Heart left ventricle (tissue), 16 donors: ENCODE data around the gene CD81. TPM values are rescaled to one million over a fixed set of nuclear protein-coding genes. Genes with fewer than 3 reads are reported as not detected.

ENCODE experiments used
- ATAC-seq, 4 donors: fragments of 200-7000 bp; cut with Tn5 transposase; one replicate each; pipeline ENCODE4 v1.9.1; 2020 to 2022; ENCODE audit warnings: moderate library complexity in 4 of 4, mild to moderate bottlenecking in 3 of 4, moderate number of reproducible peaks in 1 of 4
- DNase-seq, 5 donors: peaks; one replicate each; pipeline ENCODE4 v3.0.0-alpha.2; 2020
- H3K27ac ChIP-seq, 12 donors: fragments of 200-600 bp; sonication (generic) in 4 of 12; one replicate each; pipeline versions ENCODE4 v1.5.0 to v1.8.0; 2016 to 2022; ENCODE audit warnings: mild to moderate bottlenecking in 2 of 12
- H3K27me3 ChIP-seq, 9 donors: fragments of 200-600 bp; sonication (generic) in 2 of 9; one replicate each; pipeline versions ENCODE4 v1.5.1 to v1.8.0; 2016 to 2022; ENCODE audit warnings: mild to moderate bottlenecking in 3 of 9
- H3K36me3 ChIP-seq, 9 donors: fragments of 200-600 bp; sonication (generic) in 2 of 9; one replicate each; pipeline versions ENCODE4 v1.5.0 to v1.8.0; 2018 to 2022; ENCODE audit warnings: mild to moderate bottlenecking in 2 of 9
- H3K4me1 ChIP-seq, 12 donors: fragments of 200-600 bp; sonication (generic) in 4 of 12; one replicate each; pipeline versions ENCODE4 v1.5.0 to v1.8.0; 2016 to 2022; ENCODE audit warnings: mild to moderate bottlenecking in 3 of 12
- H3K4me3 ChIP-seq, 12 donors: fragments of 200-600 bp; sonication (generic) in 4 of 12; one replicate each; pipeline versions ENCODE4 v1.5.0 to v1.8.0; 2017 to 2022; ENCODE audit warnings: mild to moderate bottlenecking in 9 of 12, moderate library complexity in 4 of 12
- H3K9me3 ChIP-seq, 12 donors: fragments of 200-600 bp; sonication (generic) in 4 of 12; one replicate each; pipeline versions ENCODE4 v1.5.0 to v1.8.0; 2016 to 2022; ENCODE audit warnings: mild to moderate bottlenecking in 1 of 12
- CTCF ChIP-seq, 12 donors: fragments of 200-600 bp; sonication (generic) in 4 of 12; IDR thresholded peaks; one replicate each; pipeline versions ENCODE4 v1.5.0 to v1.8.0; 2018 to 2022; ENCODE audit warnings: antibody characterized with exemption in 12 of 12, mild to moderate bottlenecking in 5 of 12
- POLR2A ChIP-seq, 2 donors: fragments of 450-650 bp; IDR thresholded peaks; one replicate each; pipeline ENCODE4 v1.6.1; 2017; ENCODE audit warnings: antibody characterized with exemption in 2 of 2, mild to moderate bottlenecking in 2 of 2, moderate library complexity in 2 of 2
- WGBS, 4 donors: extraction: QIAGEN DNeasy Blood & Tissue Kit in 2 of 4; methylation state at CpG; one replicate each; pipeline versions ENCODE4 v1.1.5 to v1.1.7; 2013 to 2018; 5-methylcytosine and 5-hydroxymethylcytosine counted together
- intact Hi-C, 10 donors: fragments of 100-400 bp; cut with DNase I; formaldehyde crosslinking; loops; one replicate each; pipeline versions ENCODE4 v1.11.1 to v1.14.2; 2022
- polyA plus RNA-seq, 2 donors: library from polyadenylated mRNA; stranded (reverse); fragments of 200-250 nt; gene quantifications; one replicate each; pipeline ENCODE4 v1.2.3, GENCODE V29; 2013
- total RNA-seq, 9 donors: library from RNA; depleted of rRNA in 2 of 9; stranded (reverse); fragments of >200 nt in 2 of 9; fragmentation: NEBNext Ultra II Directional in 3 of 9; extraction: Animal tissue kit (Norgen Biotek cat#: 25700) in 3 of 9; gene quantifications; one replicate each; pipeline versions ENCODE4 v1.1.0 to v1.2.4, GENCODE V29; 2016 to 2023
- donor health status: ischemic (EF 13 %, LVEDD 7.1; RV severe dilation, severe dysfunction).
- donor health status: healthy with polysubstance abuse.
- donor health status: DM: no; HTN: yes; CAD: no.
- donor health status: DM: no; HTN: no; CAD: no.
- donor health status: ischemic (EF 25% LVEDD 6.9; RV normal size, moderate dysfunction).
- donor health status: ischemic (EF 25% LVEDD 5.7; RV mildly dilated, moderate dysfunction).
- donor health status: healthy.
- donor health status: DM: yes; HTN: yes; CAD: no.
- donor health status: ischemic (EF 35%, LVEDD 5.7; RV mildly dilated, moderate dysfunction).
- donor health status: nonischemic (EF 11% LVEDD 7.7; RV severe dilation, severe dysfunction).
- donor health status: DM: yes; HTN: yes; CAD: no.
- donor health status: PGD.
- donor health status: ischemic (EF 29% LVEDD 5.4; RV normal size, mild dysfunction).
- donor health status: nonischemic (EF 23%, LVEDD 6.1; RV moderate dilation, normal function).

CD81 gene
- total and polyA plus RNA-seq, 11 donors: 277 to 994 (median 518) TPM

DNA sequence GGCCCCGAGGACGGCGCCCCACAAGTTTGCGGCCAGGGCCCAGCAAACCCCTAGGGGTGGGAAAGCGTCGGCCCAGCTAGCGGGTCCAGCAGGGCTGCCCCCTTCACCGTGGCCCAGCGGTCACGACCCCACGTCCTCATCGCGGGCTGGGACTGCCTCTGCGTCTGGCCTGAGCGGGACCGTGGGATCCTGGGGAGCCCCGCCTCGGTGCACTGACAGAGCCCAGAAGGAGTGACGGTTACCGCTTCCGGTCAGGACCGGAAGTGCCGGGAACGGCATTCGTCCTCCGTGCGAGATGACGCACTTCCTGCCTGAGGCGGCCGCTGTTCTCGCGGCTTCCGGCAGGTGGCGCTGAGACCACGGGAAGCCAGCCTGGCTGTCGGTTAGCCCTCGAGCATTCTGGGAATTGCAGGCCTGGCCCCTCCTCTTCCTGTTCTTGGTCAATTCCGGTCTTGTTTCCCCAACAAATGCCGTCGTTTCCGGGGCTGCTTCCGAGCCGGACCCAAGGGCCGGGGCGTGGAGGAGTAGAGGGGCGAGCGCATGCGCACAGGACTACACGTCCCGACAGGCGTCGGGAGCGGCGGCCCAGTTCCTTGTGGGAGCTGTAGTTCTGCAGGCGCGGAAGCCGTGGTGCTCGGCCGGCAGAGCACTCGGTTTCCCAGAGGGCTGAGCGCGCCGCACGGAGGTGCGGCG, 23.1 kb downstream of the CD81 start, which contains the start of gene TSSC4:
TSSC4 (plus strand) TSS at position 682 of the 693 bp plus-strand sequence. CDS start 1,884 bp downstream, outside the sequence.
- intact Hi-C loops: loop anchor here in 9 of 10 donors (1.0 to 5.0 kb wide), 6 partner anchors 21 to 98 kb away; partner anchors contain the start of genes C11orf21 (in 1 of the 9) and TSPAN32 (in 1 of the 9)
- peaks cover 3 to 58% (median 52%) of the 10 kb centered on the region in 9 donors for H3K36me3 ChIP-seq

GRCh38 chr11:2400762-2401435, 23.8 kb downstream of the CD81 start:
- intact Hi-C loops: loop anchor here in 9 of 10 donors (1.0 to 5.0 kb wide), 6 partner anchors 22 to 99 kb away; partner anchors contain the start of genes C11orf21 (in 1 of the 9) and TSPAN32 (in 1 of the 9)
- ATAC-seq: peak in 2 of 4 donors; percentile 2 to 12
- no peak for TF ChIP-seq POLR2A (IDR thresholded peaks at IDR 0.05)
- TF ChIP-seq CTCF (IDR thresholded peaks at IDR 0.05): no peak

More for the DNA sequence above, 23.1 kb downstream of the CD81 start, which contains the start of gene TSSC4:
- 0 to 1% (median 0%) methylated on average over 44 to 66 of the region's 66 CpGs for WGBS, 4 donors
- DNase-seq (peak; percentile 100), ATAC-seq (peak; percentile 90 to 95 (median 92))
- Histone ChIP-seq H3K9me3 (no peaks in the 10 kb centered on the region), H3K4me1 (peaks cover 0 to 27% (median 25%) of the 10 kb centered on the region in 12 donors), H3K4me3 (peak within 1 kb of the TSS; percentile 69 to 100 (median 86)), H3K27me3 (no peaks in the 10 kb centered on the region), H3K27ac (peak within 1 kb of the TSS; percentile 76 to 100 (median 98))
- peak in 1 of 2 donors; percentile 72 for TF ChIP-seq POLR2A (IDR thresholded peaks at IDR 0.05)
- peak; percentile 95 to 100 (median 98) for TF ChIP-seq CTCF (IDR thresholded peaks at IDR 0.05)

GRCh38 chr11:2401436-2401984, 24.4 kb downstream of the CD81 start:
- peaks cover 0 to 27% (median 25%) of the 10 kb centered on the region in 12 donors for H3K4me1 ChIP-seq
- H3K27me3 ChIP-seq: no peaks in the 10 kb centered on the region
- peak overlapping the region; percentile 66 to 100 (median 86) for H3K4me3 ChIP-seq
- TF ChIP-seq CTCF (IDR thresholded peaks at IDR 0.05) (no peak), POLR2A (IDR thresholded peaks at IDR 0.05) (no peak)
- intact Hi-C loops: loop anchor here in 8 of 10 donors (2.0 to 5.0 kb wide), 4 partner anchors 23 to 99 kb away; partner anchors contain the start of genes C11orf21 (in 1 of the 8) and TSPAN32 (in 1 of the 8)
- H3K9me3 ChIP-seq: no peaks in the 10 kb centered on the region
- peaks cover 3 to 45% (median 39%) of the 10 kb centered on the region in 9 donors for H3K36me3 ChIP-seq
- 41 to 48% (median 44%) methylated on average over 8 to 12 of the region's 12 CpGs for WGBS, 4 donors
- H3K27ac ChIP-seq: peak overlapping the region in 11 of 12 donors; percentile 82 to 98 (median 90)
- DNase-seq: no peak
- ATAC-seq: no peak

More at GRCh38 chr11:2400762-2401435, 23.8 kb downstream of the CD81 start:
- no peak for DNase-seq
- peak overlapping the region; percentile 66 to 100 (median 86) for H3K4me3 ChIP-seq
- no peaks in the 10 kb centered on the region for H3K27me3 ChIP-seq
- 0 to 1% (median 0%) methylated on average over 43 to 55 of the region's 55 CpGs for WGBS, 4 donors
- H3K36me3 ChIP-seq: peaks cover 3 to 51% (median 45%) of the 10 kb centered on the region in 9 donors
- H3K9me3 ChIP-seq: no peaks in the 10 kb centered on the region
- H3K27ac ChIP-seq: peak overlapping the region; percentile 76 to 98 (median 90)
- peaks cover 0 to 27% (median 25%) of the 10 kb centered on the region in 12 donors for H3K4me1 ChIP-seq
